H9 (cell line): ENCODE measurements around the gene TDRD1. TPM values are rescaled to one million over a fixed set of nuclear protein-coding genes. Genes with fewer than 3 reads are reported as not detected.

Experiments used
- DNase-seq: peaks from one replicate; pipeline ENCODE4 v3.0.0-alpha.2; 2017
- H2AFZ ChIP-seq: one replicate; pipeline ENCODE4 v1.6.1; 2013; ENCODE audit warnings: mild to moderate bottlenecking, low read length, control low read depth, moderate library complexity
- H2AK5ac ChIP-seq: 2 replicates; pipeline ENCODE4 v1.6.1; 2013; ENCODE audit warnings: low read length, control low read depth, mixed read lengths; ENCODE audit not compliant: insufficient read length
- H2BK120ac ChIP-seq: one replicate; pipeline ENCODE4 v1.6.1; 2013; ENCODE audit warnings: low read depth, mild to moderate bottlenecking, low read length, control low read depth, inconsistent platforms; ENCODE audit not compliant: poor library complexity, severe bottlenecking
- H2BK12ac ChIP-seq: 2 replicates; pipeline ENCODE4 v1.6.1; 2013; ENCODE audit warnings: low read length, control low read depth, mixed read lengths, low read depth; ENCODE audit not compliant: insufficient read length
- H2BK15ac ChIP-seq: 2 replicates; pipeline ENCODE4 v1.6.1; 2013; ENCODE audit warnings: low read depth, low read length, control low read depth
- H2BK20ac ChIP-seq: one replicate; pipeline ENCODE4 v1.6.1; 2013; ENCODE audit warnings: low read depth, mild to moderate bottlenecking, low read length, control low read depth, inconsistent platforms; ENCODE audit not compliant: poor library complexity, severe bottlenecking
- H2BK5ac ChIP-seq: 2 replicates; pipeline ENCODE4 v1.6.1; 2013; ENCODE audit warnings: low read length, control low read depth, mixed read lengths; ENCODE audit not compliant: insufficient read length
- H3K14ac ChIP-seq: 2 replicates; pipeline ENCODE4 v1.6.1; 2013; ENCODE audit warnings: low read length, control low read depth; ENCODE audit not compliant: insufficient read depth
- H3K18ac ChIP-seq: 2 replicates; pipeline ENCODE4 v1.6.1; 2013; ENCODE audit warnings: low read depth, mild to moderate bottlenecking, mixed read lengths, low read length, control low read depth; ENCODE audit not compliant: insufficient read length
- H3K23ac ChIP-seq: 2 replicates; pipeline ENCODE4 v1.6.1; 2013; ENCODE audit warnings: low read length, control low read depth, mixed read lengths, low read depth; ENCODE audit not compliant: insufficient read length
- H3K23me2 ChIP-seq: 2 replicates; pipeline ENCODE4 v1.6.1; 2013; ENCODE audit warnings: low read depth, mild to moderate bottlenecking, mixed read lengths, low read length, control low read depth; ENCODE audit not compliant: insufficient read length, poor library complexity, severe bottlenecking
- H3K27ac ChIP-seq: 2 replicates; pipeline ENCODE4 v1.5.1; 2013; ENCODE audit warnings: low read length, control low read depth, mixed read lengths, low read depth; ENCODE audit not compliant: insufficient read length
- H3K27me3 ChIP-seq: 2 replicates; pipeline ENCODE4 v1.6.1; 2013; ENCODE audit warnings: low read length, control low read depth, inconsistent platforms; ENCODE audit not compliant: insufficient read depth
- H3K4ac ChIP-seq: 2 replicates; pipeline ENCODE4 v1.6.1; 2013; ENCODE audit warnings: low read depth, mild to moderate bottlenecking, control low read depth, inconsistent platforms, low read length, moderate library complexity
- H3K4me1 ChIP-seq: 2 replicates; pipeline ENCODE4 v1.6.1; 2013; ENCODE audit warnings: low read length, control low read depth, inconsistent platforms; ENCODE audit not compliant: insufficient read depth
- H3K4me2 ChIP-seq: 2 replicates; pipeline ENCODE4 v1.6.1; 2013; ENCODE audit warnings: low read length, control low read depth, mixed read lengths; ENCODE audit not compliant: insufficient read length, insufficient read depth
- H3K56ac ChIP-seq: 2 replicates; pipeline ENCODE4 v1.6.1; 2013; ENCODE audit warnings: low read depth, mild to moderate bottlenecking, mixed read lengths, low read length, control low read depth; ENCODE audit not compliant: insufficient read length
- H3K79me1 ChIP-seq: 2 replicates; pipeline ENCODE4 v1.6.1; 2013; ENCODE audit warnings: low read depth, mild to moderate bottlenecking, moderate library complexity, low read length, control low read depth, inconsistent platforms; ENCODE audit not compliant: insufficient read depth, poor library complexity, severe bottlenecking
- H3K79me2 ChIP-seq: 2 replicates; pipeline ENCODE4 v1.6.1; 2013; ENCODE audit warnings: low read length, control low read depth, inconsistent platforms; ENCODE audit not compliant: insufficient read depth
- H3K9ac ChIP-seq: 2 replicates; pipeline ENCODE4 v1.6.1; 2013; ENCODE audit warnings: low read length, control low read depth, mixed read lengths; ENCODE audit not compliant: insufficient read length; ENCODE audit errors: extremely low read depth
- H3K9me3 ChIP-seq: one replicate; pipeline ENCODE4 v1.6.1; 2013; ENCODE audit warnings: low read depth, low read length, inconsistent platforms; ENCODE audit not compliant: control insufficient read depth
- H3T11ph ChIP-seq: one replicate; pipeline ENCODE4 v1.6.1; 2013; ENCODE audit warnings: mild to moderate bottlenecking, low read length, control low read depth, inconsistent platforms
- H4K20me1 ChIP-seq: one replicate; pipeline ENCODE4 v1.6.1; 2013; ENCODE audit not compliant: control insufficient read depth, insufficient read length, insufficient read depth
- H4K5ac ChIP-seq: 2 replicates; pipeline ENCODE4 v1.6.1; 2013; ENCODE audit warnings: low read depth, mild to moderate bottlenecking, mixed read lengths, low read length, control low read depth; ENCODE audit not compliant: insufficient read length
- H4K8ac ChIP-seq: replicated peaks from 2 replicates; pipeline ENCODE4 v1.6.1; 2013; ENCODE audit warnings: low read length, control low read depth, mixed read lengths, low read depth; ENCODE audit not compliant: insufficient read length
- H4K91ac ChIP-seq: 2 replicates; pipeline ENCODE4 v1.6.1; 2013; ENCODE audit warnings: low read depth, mild to moderate bottlenecking, moderate library complexity, mixed read lengths, low read length, control low read depth; ENCODE audit not compliant: insufficient read length
- H3K27ac Mint-ChIP-seq, 3 experiments: 2 replicates in 2 of 3; 3 replicates in 1 of 3; pipeline ENCODE4 v1.8.0; 2020 to 2021; ENCODE audit warnings: mixed read lengths in 3 of 3, mild to moderate bottlenecking in 1 of 3, moderate library complexity in 1 of 3
- H3K27me3 Mint-ChIP-seq: 2 replicates; pipeline ENCODE4 v1.8.0; 2021; ENCODE audit warnings: low read depth, mild to moderate bottlenecking, moderate library complexity, mixed read lengths
- H3K36me3 Mint-ChIP-seq, 3 experiments: 2 replicates in 2 of 3; 3 replicates in 1 of 3; pipeline ENCODE4 v1.8.0; 2020 to 2021; ENCODE audit warnings: low read depth in 3 of 3, mixed read lengths in 3 of 3; ENCODE audit not compliant: insufficient read depth in 1 of 3
- H3K4me1 Mint-ChIP-seq, 2 experiments: 2 replicates each; pipeline ENCODE4 v1.8.0; 2020; ENCODE audit warnings: mixed read lengths in 2 of 2
- H3K4me3 Mint-ChIP-seq, 2 experiments: 2 replicates in 1 of 2; 3 replicates in 1 of 2; pipeline ENCODE4 v1.8.0; 2020 to 2021; ENCODE audit warnings: mild to moderate bottlenecking in 2 of 2, mixed read lengths in 2 of 2, moderate library complexity in 1 of 2
- H3K9me3 Mint-ChIP-seq, 2 experiments: 2 replicates in 1 of 2; 3 replicates in 1 of 2; pipeline ENCODE4 v1.8.0; 2020; ENCODE audit warnings: mild to moderate bottlenecking in 2 of 2, mixed read lengths in 2 of 2, moderate library complexity in 1 of 2
- WGBS: extraction: QIAGEN DNeasy Blood & Tissue Kit; methylation state at CpG from one replicate; pipeline ENCODE4 v1.1.7; 2013; ENCODE audit warnings: missing lambda C conversion rate, low lambda C conversion rate, mixed read lengths; ENCODE audit not compliant: insufficient read length; ENCODE audit errors: extremely low coverage; 5-methylcytosine and 5-hydroxymethylcytosine counted together
- total RNA-seq: library from RNA; stranded (reverse); gene quantifications from 2 replicates; pipeline ENCODE4 v1.2.1, GENCODE V29; 2021
- TF ChIP-seq, protein P1 (sequence below): fragments of 200-600 bp; sonication (generic); conservative IDR thresholded peaks from 3 replicates; pipeline ENCODE4 v1.8.0; 2021; ENCODE audit warnings: antibody characterized with exemption, mild to moderate bottlenecking

TDRD1 gene
- total RNA-seq, 1 experiment from 2014 or later, result 0.15 TPM

GRCh38 chr10:114255227-114255626 is 76.1 kb downstream of the TDRD1 start:
- Mint-ChIP-seq H3K27me3 (no peaks in the 10 kb centered on the region; the same call in 1 of the 2 replicates), H3K4me3 (no peak overlapping the region), H3K4me1 (peaks cover 4 to 10% of the 10 kb centered on the region in 2 experiments; a peak in 3 of 4 replicates), H3K9me3 (peaks cover 11 to 13% of the 10 kb centered on the region in 2 experiments), H3K27ac (no peak overlapping the region), H3K36me3 (peaks cover 9 to 18% (median 14%) of the 10 kb centered on the region in 3 experiments)
- Histone ChIP-seq H3K9me3 (no peaks in the 10 kb centered on the region), H3K4me1 (no peaks in the 10 kb centered on the region), H2BK12ac (no peak overlapping the region), H3K79me1 (no peaks in the 10 kb centered on the region), H3K23me2 (no peaks in the 10 kb centered on the region), H3K18ac (no peak overlapping the region), H4K91ac (no peak overlapping the region), H3K27ac (no peak overlapping the region), H2BK20ac (no peak overlapping the region), H3K4me2 (no peak overlapping the region), H2BK15ac (no peak overlapping the region), H3K56ac (no peak overlapping the region), H3K27me3 (no peaks in the 10 kb centered on the region), H2BK5ac (no peak overlapping the region), H3K9ac (no peak overlapping the region), H3T11ph (no peak overlapping the region), H4K5ac (no peak overlapping the region), H3K23ac (no peak overlapping the region), H3K14ac (no peak overlapping the region), H4K20me1 (no peaks in the 10 kb centered on the region), H2BK120ac (no peak overlapping the region), H3K4ac (no peak overlapping the region), H2AK5ac (no peak overlapping the region), H2AFZ (no peak overlapping the region), H3K79me2 (no peaks in the 10 kb centered on the region), H4K8ac (no peak overlapping the region)
- DNase-seq, result no peak
- WGBS, result no CpG with 5 or more reads among the region's 1 CpG
- TF ChIP-seq, protein P1, sequence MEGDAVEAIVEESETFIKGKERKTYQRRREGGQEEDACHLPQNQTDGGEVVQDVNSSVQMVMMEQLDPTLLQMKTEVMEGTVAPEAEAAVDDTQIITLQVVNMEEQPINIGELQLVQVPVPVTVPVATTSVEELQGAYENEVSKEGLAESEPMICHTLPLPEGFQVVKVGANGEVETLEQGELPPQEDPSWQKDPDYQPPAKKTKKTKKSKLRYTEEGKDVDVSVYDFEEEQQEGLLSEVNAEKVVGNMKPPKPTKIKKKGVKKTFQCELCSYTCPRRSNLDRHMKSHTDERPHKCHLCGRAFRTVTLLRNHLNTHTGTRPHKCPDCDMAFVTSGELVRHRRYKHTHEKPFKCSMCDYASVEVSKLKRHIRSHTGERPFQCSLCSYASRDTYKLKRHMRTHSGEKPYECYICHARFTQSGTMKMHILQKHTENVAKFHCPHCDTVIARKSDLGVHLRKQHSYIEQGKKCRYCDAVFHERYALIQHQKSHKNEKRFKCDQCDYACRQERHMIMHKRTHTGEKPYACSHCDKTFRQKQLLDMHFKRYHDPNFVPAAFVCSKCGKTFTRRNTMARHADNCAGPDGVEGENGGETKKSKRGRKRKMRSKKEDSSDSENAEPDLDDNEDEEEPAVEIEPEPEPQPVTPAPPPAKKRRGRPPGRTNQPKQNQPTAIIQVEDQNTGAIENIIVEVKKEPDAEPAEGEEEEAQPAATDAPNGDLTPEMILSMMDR, result no peak
